HG02973 (cell line): ENCODE data around the gene TDG.
A peak's percentile ranks its signal among the peaks of the same experiment; 100 is the strongest.

ENCODE experiments used
- ATAC-seq: cut with Tn5 transposase; IDR thresholded peaks from one replicate; pipeline ENCODE4 v1.9.1; 2021; ENCODE audit warnings: moderate library complexity; ENCODE audit not compliant: unreplicated experiment

The TDG gene

GRCh38 chr12:103958621-103959020 lies 7.1 kb upstream of the TDG start:
- no peak for ATAC-seq

GRCh38 chr12:103960616-103961227 lies 5.0 kb upstream of the TDG start:
- no peak for ATAC-seq

- ATAC-seq: no peak
Measured at GRCh38 chr12:103962493-103962892, 3.2 kb upstream of the TDG start.

DNA sequence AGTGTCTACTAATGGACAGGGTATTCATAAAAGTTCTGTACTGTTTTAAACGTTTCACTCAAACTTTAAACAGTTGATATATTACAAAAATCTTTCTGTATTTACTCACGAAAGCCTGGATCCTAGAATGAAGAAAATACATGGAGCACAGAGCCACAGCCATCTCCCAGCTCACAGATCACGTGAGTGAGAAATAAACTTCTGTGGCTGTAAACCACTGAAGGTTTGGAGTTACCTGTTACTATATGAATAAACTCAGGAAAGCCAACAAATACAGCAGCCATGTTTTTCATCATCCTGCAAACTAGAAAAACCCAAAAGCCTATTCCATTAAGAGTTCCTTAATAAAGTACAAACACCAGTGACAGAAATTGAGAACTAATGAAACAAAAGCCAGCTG lies 867 bp upstream of the TDG start:
- ATAC-seq: no peak

GRCh38 chr12:103965255-103965589 lies 450 bp upstream of the TDG start:
- ATAC-seq: peak; percentile 2

DNA sequence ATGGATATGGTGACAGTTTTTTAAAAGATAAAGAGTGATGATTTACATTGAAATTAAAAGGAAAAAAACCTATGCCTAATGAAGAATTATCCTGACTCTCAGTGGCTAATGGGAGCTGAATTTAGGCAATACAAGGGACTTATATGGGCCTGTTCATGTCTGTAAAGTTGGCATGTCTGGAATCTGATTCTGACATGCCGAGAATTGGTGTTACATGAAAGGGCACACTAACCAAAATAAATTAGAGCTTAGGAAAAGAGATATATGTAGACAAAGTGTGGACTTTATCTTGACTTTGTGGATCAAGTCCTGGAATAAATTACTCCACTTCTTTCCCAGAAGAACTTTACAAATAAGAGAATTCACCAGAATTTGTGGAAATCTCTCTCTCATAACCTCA lies 1.1 kb downstream of the TDG start:
- no peak for ATAC-seq

GRCh38 chr12:103969391-103969790 lies 3.7 kb downstream of the TDG start:
- no peak for ATAC-seq

DNA sequence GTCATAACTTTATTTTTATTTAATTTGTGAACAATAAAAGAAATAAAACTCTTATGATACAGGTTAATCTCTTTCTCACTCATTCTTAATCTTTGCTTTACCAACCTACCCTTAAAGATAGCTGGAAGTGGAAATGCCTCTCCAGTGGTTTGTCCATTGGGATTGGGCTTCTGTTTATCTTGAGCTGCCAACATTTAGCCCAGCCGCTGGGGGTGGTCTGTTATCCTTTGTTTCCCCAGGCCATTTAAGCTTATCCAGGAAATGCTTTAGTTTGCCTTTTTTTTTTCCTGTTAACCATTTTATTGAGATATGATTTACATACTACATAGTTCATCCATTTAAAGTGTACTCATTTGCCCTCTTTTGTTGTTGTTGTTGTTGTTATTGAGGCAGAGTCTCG lies 8.2 kb downstream of the TDG start:
- ATAC-seq: no peak

- ATAC-seq: no peak
Measured at GRCh38 chr12:103975368-103975767, 9.7 kb downstream of the TDG start.

GRCh38 chr12:103978384-103978982 lies 12.8 kb downstream of the TDG start:
- no peak for ATAC-seq

DNA sequence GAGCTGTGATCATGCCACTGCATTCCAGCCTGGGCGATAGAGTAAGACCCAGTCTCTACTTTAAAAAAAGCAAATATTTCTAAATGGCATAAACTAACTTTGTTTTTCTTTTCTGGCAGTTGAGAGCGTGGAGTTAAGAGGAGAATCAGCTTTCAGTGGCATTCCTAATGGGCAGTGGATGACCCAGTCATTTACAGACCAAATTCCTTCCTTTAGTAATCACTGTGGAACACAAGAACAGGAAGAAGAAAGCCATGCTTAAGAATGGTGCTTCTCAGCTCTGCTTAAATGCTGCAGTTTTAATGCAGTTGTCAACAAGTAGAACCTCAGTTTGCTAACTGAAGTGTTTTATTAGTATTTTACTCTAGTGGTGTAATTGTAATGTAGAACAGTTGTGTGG lies 21.2 kb downstream of the TDG start:
- ATAC-seq: no peak

- no peak for ATAC-seq
Measured at GRCh38 chr12:103994235-103994634, 28.6 kb downstream of the TDG start.

- no peak for ATAC-seq
Measured at GRCh38 chr12:103996595-103996994, 30.9 kb downstream of the TDG start.

GRCh38 chr12:103997286-103997900 lies 31.7 kb downstream of the TDG start:
- no peak for ATAC-seq

DNA sequence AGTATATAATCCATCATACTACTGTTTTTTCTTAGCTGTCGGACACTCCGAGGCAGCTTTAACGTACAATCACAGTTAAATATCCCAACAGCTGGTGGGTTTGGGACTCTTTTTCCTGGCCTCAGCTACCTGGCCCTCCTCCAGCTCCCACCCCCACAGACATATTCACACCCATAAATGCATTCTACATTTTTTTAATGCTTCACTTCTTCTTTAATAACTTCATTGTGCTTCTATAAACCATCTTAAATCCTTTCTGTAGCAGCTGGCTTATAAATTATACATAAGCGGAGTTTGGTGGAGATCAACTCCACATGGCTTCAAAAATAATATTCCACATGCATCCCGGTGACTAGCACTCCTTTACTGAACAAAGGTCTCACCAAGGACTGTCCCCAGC lies 33.3 kb downstream of the TDG start:
- no peak for ATAC-seq

GRCh38 chr12:104000807-104001434 lies 35.2 kb downstream of the TDG start:
- ATAC-seq: no peak

- ATAC-seq: no peak
Measured at GRCh38 chr12:104002686-104003085, 37.0 kb downstream of the TDG start.

DNA sequence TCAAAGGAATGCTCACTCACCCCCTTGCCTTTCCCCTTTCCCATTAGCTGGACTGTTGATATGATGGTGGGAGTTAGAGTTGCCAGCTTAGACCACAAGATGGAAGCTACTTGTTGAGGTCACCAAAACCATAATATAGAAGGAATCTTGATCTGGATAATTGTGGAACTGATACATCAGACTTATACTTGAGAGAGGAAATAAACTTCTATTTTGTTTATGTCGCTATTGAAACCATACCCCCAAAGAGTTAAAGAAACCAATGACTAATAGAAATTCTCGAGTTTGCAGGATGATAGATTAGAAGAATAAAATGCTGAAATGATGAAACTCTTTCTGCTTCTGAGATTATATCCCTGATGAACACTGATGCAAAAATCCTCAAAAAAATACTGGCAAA lies 37.9 kb downstream of the TDG start:
- ATAC-seq: no peak

DNA sequence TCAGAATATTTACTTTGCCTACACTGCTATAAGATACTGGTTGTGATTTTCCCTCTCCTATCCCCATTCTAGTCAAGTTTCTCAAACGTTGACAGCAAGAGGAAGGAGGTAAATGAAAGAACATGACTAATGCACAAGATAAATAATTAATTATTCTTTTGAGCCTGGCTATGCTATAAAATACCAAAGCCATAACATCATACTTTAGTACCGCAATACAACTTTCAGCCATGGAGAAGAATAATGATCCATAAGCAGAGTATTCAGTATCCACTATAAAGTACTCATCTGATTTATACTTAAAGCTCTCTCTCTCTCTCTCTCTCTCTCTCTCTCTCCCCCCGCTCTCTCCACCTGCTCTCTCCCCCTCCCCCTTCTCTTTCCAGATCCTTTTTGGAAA lies 41.3 kb downstream of the TDG start:
- no peak for ATAC-seq

- no peak for ATAC-seq
Measured at GRCh38 chr12:104010121-104010520, 44.4 kb downstream of the TDG start.

- ATAC-seq: no peak
Measured at GRCh38 chr12:104010606-104011169, 45.0 kb downstream of the TDG start.

GRCh38 chr12:104011253-104011652 lies 45.6 kb downstream of the TDG start:
- no peak for ATAC-seq
